ENCODE results near the gene PRKCZ.
"Not testable (repeated sequence)": the region's sequence is repeated elsewhere in the genome, so short reads cannot be mapped to it uniquely, and the experiment has no call there.

The PRKCZ gene

DNA sequence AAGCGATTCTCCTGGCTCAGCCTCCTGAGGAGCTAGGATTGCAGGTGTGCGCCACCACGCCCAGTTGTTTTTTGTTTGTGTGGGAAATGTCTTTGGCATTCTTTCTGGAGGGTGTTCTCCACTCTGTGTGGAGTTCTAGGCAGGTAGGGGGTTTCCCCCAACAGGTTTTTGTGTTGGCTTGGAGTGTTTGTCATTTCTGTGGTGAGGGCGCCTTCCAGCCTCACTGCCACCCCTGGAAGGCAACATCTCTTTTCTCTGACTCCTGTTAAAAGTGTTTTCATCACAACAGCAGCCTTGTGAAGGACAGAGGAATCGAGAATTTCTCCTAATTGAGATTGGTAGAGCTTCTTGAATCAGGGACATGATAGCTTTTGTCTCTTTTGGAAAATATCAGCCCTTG is 69.7 kb downstream of the PRKCZ start:
- no peak overlapping the region for H3K4me3 ChIP-seq (ENCODE audit: low read depth, low read length)
- DNase-seq (ENCODE audit: low read depth), result no peak
- TF ChIP-seq, protein P1, sequence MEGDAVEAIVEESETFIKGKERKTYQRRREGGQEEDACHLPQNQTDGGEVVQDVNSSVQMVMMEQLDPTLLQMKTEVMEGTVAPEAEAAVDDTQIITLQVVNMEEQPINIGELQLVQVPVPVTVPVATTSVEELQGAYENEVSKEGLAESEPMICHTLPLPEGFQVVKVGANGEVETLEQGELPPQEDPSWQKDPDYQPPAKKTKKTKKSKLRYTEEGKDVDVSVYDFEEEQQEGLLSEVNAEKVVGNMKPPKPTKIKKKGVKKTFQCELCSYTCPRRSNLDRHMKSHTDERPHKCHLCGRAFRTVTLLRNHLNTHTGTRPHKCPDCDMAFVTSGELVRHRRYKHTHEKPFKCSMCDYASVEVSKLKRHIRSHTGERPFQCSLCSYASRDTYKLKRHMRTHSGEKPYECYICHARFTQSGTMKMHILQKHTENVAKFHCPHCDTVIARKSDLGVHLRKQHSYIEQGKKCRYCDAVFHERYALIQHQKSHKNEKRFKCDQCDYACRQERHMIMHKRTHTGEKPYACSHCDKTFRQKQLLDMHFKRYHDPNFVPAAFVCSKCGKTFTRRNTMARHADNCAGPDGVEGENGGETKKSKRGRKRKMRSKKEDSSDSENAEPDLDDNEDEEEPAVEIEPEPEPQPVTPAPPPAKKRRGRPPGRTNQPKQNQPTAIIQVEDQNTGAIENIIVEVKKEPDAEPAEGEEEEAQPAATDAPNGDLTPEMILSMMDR (IDR thresholded peaks at IDR 0.05; ENCODE audit: control insufficient read depth, extremely low read depth, insufficient read depth), result no peak

DNA sequence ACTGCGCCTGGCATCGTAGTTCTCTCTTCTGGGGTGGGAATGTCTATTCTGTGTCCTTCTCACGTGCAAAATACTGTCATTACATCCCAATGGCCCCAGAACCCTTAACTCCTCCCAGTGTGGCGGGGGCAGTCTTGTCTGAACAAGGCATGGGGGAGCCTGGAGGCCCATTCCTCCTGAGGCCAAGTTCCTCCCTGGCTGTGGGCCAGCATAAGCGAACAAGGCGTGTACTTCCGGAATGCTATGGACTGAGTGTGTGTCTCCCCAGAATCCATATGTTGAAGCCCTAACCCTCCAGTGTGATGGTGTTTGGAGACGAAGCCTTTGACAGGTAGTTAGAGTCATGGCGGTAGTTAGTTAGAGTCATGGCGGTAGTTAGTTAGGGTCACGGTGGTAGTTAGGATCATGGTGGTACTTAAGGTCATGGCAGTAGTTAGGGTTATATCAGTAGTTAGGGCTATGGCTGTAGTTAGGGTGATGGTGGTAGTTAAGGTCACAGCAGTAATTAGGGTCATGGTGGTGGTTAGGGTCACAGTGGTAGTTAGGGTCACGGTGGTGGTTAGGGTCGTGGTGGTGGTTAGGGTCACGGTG is 71.0 kb downstream of the PRKCZ start:
- no peak overlapping the region for H3K4me3 ChIP-seq (ENCODE audit: low read depth, low read length)
- TF ChIP-seq, protein P1 (IDR thresholded peaks at IDR 0.05; ENCODE audit: control insufficient read depth, extremely low read depth, insufficient read depth), result no peak

DNA sequence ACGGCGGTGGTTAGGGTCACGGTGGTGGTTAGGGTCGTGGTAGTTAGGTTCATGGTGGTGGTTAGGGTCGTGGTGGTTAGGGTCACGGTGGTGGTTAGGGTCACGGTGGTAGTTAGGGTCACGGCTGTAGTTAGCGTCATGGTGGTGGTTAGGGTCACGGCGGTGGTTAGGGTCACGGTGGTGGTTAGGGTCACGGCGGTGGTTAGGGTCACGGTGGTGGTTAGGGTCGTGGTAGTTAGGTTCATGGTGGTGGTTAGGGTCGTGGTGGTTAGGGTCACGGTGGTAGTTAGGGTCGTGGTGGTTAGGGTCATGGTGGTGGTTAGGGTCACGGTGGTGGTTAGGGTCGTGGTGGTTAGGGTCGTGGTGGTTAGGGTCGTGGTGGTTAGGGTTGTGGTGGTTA is 71.6 kb downstream of the PRKCZ start:
- not testable (repeated sequence) for H3K4me3 ChIP-seq (ENCODE audit: low read depth, low read length); DNase-seq (ENCODE audit: low read depth)

More for the DNA sequence above, 71.0 kb downstream of the PRKCZ start:
- DNase-seq (ENCODE audit: low read depth), result no peak

DNA sequence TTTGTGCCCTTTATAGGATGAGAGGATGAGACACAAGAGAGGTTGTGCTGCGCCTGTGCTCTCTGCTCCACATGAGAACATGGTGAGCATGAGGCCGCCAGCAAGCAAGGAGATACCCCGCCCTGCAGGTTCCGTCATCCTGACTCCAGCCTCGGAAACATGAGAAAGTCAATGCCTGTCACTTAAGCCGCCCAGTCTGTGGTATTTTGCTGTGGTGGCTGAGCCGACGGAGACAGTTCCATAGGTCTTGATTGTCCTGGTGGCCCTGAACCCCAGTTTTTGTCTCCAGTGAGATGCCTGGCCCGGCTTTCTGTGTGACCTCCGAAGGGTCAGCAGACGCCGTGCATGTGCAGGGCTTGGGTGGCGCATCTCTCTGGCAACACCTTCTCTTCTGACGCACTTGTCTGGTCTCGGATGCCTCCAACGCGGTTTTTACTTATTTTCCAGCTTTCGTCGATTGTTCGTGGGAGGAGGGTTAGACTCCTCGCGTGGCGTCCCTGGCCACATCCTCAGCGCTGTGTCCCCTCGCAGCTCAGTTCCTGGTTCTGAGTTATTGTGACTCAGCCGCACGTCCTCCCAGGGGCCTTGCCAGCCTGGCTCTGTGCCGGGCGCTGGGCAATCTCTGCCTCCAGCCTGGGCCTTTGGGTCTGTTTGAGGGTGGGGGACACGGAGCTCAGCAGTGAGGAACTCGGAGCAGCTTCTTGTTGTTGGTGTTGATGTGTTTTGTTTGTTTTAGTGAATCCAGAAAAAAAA is 74.4 kb downstream of the PRKCZ start:
- TF ChIP-seq, protein P1 (IDR thresholded peaks at IDR 0.05; ENCODE audit: control insufficient read depth, extremely low read depth, insufficient read depth), result no peak
- DNase-seq (ENCODE audit: low read depth), result no peak
- no peak overlapping the region for H3K4me3 ChIP-seq (ENCODE audit: low read depth, low read length)

DNA sequence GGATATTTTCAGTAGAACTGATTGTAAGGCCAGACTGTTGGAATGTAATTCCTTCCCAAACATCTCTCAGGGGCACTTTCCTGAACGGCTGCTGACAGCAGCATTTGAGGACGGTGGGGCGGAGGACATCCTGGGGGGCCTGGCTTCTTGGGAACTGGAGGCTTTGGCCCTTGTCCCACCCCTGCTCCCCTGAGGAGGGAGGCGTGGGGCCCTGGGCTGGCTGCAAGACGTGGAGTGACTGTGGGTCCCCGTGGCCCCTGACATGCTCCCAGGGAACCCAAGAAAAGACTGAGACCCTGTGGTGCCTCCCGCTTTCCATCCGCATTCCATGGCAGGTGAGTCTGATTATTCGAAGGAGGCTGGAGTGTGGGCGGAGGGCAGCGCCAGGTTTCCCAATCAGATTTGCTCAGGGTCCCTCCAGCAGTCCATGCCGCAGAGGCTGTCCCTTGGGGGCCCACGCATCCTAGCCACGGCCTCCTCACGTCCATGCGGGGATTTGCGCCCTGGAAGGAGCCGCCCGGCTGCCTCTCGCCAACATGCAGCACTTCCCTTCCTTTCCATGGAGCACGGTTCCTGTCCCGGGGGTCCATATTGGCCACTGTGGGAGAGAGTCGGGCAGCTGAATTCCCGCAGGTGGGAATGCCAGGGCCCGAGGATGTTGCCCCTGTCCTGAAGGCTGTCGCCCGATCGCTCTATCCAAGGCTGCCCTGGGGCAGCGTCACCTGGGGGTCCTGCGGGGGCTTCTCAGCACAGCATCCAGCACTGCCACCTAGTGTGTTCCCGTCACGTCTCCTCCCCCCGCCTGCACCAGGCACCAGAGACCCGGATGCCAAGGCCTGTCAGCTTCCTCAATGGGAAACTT is 75.4 kb downstream of the PRKCZ start:
- no peak overlapping the region for H3K4me3 ChIP-seq (ENCODE audit: low read depth, low read length)
- DNase-seq (ENCODE audit: low read depth), result no peak
- TF ChIP-seq, protein P1 (IDR thresholded peaks at IDR 0.05; ENCODE audit: control insufficient read depth, extremely low read depth, insufficient read depth), result no peak

DNA sequence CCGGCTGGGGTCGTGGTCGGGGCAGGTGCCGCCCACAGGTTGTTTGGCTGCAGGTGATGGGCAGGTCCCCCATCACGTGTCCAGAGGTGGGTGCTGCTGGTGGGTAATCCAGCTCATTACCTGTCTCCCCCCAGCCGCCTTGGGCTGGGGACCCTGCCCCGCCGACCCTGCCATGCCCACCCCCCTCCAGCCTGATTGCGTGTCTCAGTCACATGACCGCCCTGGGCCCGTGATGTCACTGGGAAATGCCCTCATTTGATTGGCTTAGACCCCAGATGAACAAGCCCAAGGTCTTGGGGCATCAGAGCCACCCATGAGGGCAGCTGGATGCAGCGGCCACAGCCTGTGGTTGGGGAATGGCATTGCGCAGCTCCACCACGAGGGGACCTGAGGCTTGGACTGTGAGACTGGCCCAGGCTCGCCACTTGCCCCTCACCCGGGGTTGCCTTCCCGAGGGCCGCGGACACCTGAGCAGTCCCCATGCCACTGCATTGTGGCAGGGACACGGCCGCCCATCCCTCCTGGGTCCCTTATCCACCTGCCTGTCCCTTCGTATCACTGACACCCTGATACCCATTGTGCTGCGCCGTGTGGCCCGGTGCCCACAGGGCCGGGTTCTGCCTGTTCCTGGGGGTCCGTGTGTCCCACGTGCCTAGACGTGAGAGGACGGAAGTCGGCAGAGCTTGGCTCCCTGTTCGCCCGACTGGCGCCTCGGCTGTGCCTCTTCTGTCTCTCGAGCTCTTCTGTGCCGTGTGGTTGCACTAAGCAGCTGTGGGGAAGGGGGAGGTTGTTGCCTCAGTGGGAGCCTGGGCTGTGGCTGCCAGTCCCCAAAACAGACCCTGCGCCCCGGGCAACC is 76.3 kb downstream of the PRKCZ start:
- no peak for DNase-seq (ENCODE audit: low read depth)
- TF ChIP-seq, protein P1 (IDR thresholded peaks at IDR 0.05; ENCODE audit: control insufficient read depth, extremely low read depth, insufficient read depth), result no peak
- H3K4me3 ChIP-seq (ENCODE audit: low read depth, low read length), result no peak overlapping the region

Data from LNCaP clone FGC (cell line).